B cell (primary cell): Measurements from ENCODE around the gene UTP3.

Source experiments
- EZH2 ChIP-seq: IDR thresholded peaks from 2 replicates; pipeline ENCODE4 v1.6.1; 2012; ENCODE audit warnings: borderline replicate concordance, low read depth, mild to moderate bottlenecking, moderate library complexity, low read length; ENCODE audit not compliant: insufficient read depth, poor library complexity, severe bottlenecking
- TF ChIP-seq, protein P1 (sequence below): fragments of 200-600 bp; IDR thresholded peaks from one replicate; pipeline ENCODE4 v1.8.0; 2022; ENCODE audit warnings: antibody characterized with exemption, mild to moderate bottlenecking

DNA sequence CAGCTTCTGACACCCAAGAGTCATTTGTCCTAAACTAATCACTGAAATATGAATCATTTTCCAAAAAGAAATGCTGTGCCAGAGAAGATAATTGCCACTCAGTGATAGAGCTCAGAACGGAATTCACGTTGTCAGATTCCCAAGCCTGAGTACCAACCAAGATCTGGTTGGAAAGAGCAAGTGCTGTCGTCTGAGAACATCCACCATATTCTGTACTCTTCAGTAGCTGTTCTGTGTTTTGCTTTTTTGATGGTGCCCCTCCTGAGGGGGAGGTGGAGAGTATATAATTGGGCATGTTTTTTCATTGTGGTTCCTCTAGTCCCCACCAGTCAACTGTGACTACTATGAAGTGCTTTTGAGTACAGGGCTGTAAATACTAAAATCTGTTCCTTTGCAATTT, 46.6 kb downstream of the UTP3 start:
- TF ChIP-seq, protein P1, sequence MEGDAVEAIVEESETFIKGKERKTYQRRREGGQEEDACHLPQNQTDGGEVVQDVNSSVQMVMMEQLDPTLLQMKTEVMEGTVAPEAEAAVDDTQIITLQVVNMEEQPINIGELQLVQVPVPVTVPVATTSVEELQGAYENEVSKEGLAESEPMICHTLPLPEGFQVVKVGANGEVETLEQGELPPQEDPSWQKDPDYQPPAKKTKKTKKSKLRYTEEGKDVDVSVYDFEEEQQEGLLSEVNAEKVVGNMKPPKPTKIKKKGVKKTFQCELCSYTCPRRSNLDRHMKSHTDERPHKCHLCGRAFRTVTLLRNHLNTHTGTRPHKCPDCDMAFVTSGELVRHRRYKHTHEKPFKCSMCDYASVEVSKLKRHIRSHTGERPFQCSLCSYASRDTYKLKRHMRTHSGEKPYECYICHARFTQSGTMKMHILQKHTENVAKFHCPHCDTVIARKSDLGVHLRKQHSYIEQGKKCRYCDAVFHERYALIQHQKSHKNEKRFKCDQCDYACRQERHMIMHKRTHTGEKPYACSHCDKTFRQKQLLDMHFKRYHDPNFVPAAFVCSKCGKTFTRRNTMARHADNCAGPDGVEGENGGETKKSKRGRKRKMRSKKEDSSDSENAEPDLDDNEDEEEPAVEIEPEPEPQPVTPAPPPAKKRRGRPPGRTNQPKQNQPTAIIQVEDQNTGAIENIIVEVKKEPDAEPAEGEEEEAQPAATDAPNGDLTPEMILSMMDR: no peak
- TF ChIP-seq EZH2: no peak
